ENCODE results near the gene KCTD21.
A peak's percentile ranks its signal among the peaks of the same experiment; 100 is the strongest.

KCTD21 gene

DNA sequence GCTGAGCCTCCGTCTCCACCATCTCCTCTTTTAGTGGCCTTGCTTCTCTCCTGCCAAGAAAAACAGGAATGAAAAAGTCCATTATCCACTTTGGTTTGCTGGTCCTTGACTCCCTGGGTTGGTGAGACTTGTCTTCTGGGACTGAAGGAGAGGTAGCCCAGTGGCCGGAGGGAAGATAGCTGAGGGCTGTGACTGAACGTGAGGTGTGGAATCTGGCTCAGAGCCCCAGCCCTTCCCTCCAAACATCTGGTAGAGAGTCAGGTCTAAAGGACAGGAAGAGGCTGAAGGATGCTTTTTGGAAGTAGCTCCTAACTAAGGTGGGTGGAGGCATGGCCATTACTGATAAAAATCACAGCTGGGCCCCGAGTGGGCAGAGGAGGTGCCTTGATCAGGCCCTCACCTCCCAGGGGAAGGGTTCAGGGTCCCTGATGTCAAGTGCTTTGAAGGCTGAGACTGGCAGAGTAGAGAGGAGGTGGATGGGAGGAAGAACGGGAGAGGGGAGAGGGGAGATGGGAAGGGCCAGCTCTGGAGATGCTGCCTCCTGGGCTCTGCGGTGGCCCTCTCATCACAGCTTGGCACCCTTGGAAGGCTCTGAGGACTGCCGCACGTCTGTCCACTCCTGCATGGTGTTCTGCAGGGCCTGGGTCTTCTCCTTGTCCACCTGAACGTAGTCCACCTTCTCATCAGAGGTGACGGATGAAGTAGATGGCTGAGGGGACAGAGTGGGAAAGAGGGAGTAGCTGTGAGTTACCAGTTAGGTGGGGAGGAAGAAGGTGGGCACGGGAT lies 30.5 kb upstream of the KCTD21 start:
- DNase-seq = no peak

GRCh38 chr11:78217650-78218541 lies 29.5 kb upstream of the KCTD21 start:
- DNase-seq = no peak

DNA sequence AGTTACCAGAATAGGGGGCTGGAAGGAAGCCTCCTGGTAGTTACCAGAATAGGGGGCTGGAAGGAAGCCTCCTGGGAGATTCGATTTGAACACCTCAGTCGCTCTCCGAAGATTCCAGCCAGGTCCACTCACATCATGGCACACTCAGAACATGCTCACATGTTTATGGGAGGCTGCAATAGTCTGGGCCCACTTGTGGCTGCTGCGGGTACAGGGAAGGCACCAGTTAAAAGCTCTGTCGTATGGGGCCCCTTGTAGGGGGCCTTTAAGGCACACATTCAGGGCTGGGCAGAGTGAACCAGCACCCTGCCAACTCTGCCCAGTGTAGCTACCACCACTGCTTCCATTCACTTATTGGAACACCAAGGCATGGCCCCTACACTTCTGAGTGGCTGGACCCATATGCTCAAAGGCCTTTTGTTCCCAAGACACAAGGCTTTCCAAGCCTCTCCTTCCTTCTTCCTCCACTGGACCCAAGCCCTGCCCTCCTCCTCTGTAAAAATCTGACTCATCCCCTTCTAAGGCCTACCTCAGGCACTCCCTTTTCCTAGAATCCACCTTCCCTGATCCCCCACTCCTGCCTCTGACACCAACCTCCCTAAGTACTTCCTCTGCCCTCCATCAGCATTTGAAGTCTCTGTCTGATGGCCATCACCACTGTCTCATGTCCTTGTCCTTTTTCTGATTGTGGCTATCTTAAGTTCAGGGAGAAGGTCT lies 28.3 kb upstream of the KCTD21 start:
- no peak for DNase-seq

DNA sequence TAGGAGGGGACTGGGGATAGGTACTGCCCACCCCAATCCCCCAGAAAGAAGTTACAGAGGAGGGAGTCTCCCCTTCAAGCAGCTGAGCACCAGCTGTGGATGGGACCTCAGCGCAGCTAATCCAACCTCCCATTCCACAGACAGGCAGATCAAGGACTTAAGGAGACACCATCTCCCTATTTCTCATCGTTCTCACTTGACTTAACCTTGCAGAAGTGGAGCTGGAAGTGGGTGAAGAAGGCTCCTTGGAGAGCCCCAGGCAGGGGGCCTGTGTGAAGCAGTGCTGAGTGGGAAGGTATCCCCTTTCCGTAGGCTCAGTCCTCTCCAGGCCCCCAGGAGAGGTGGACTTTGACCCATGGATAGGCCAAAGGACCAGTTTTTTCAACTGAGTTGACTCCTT lies 27.6 kb upstream of the KCTD21 start:
- DNase-seq = no peak

DNA sequence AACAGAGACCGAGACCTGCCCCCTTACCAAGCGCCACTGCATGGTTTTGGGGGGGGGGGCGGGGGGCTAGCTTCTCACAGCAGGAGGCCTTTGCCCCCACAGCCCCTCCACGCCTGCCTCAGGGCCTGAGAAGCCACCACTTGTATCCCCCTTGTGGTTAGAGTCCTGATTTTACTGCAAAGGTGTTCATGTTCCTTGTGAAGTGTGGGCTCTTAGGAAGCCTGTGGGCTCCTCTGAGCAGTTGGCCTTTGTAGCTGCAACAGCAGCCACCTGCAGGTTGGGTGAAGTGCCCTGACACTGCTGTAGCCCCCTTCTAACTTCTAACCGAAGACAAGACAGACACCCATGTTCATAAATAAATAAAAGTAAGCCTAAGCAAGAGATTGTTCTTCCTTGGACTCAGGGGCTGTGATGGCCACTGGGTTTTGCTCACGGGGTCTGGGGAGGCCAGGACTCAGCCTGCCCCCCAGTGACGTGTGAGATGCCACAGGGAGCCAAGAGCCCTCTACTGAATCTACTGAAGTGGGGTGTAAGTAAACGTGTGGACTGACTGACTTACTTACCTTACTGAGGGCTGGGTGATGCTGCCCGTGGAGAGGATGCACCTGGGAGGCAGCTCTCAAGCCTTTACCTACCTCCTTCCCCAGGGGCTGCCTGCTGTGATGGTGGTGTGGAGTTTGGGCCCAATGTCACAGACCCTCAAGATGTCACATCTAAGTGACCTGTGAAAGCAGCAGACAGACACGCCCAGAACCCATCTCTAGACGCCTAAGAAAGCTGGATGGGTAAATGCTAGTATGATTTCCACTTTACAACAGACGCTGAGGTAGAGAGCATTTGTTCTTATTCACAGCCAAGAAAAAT lies 26.1 kb upstream of the KCTD21 start:
- DNase-seq = no peak

DNA sequence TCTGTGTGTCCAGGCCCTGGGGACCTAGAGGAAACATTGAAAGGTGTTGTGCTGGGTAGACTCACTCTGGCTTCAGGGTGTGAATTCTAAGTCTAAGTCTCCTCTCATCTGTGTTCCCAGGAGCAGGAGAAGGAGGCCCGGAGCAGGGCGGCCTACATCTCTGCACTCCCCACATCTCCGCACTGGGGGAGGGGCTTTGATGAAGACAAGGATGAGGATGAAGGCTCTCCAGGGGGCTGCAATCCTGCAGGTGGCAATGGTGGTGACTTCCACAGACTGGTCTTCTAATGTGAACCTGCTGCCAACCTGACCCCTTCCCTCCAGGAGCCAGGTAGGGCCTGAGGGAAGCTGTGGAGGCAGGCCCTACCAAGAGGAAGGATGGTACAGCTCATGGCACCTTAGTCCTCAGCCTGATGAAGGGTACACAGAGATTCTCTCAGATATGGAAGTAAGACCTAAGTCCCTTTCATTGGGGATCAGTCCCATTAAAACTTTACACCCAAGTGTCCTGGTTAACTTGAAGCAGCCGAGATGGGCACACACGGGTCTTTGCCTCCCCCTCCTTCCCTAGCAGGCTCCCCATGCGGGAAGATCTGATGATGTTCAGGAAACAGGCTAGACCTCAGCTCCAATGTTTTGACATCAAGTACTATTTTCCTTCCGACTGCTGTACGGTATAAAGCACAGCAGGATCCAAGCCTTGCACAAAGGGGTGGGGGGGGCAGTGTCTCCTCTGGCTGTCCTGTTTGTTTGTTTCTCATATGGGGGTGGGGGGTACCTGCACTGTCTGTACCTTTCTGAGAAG lies 25.3 kb upstream of the KCTD21 start:
- DNase-seq = no peak

DNA sequence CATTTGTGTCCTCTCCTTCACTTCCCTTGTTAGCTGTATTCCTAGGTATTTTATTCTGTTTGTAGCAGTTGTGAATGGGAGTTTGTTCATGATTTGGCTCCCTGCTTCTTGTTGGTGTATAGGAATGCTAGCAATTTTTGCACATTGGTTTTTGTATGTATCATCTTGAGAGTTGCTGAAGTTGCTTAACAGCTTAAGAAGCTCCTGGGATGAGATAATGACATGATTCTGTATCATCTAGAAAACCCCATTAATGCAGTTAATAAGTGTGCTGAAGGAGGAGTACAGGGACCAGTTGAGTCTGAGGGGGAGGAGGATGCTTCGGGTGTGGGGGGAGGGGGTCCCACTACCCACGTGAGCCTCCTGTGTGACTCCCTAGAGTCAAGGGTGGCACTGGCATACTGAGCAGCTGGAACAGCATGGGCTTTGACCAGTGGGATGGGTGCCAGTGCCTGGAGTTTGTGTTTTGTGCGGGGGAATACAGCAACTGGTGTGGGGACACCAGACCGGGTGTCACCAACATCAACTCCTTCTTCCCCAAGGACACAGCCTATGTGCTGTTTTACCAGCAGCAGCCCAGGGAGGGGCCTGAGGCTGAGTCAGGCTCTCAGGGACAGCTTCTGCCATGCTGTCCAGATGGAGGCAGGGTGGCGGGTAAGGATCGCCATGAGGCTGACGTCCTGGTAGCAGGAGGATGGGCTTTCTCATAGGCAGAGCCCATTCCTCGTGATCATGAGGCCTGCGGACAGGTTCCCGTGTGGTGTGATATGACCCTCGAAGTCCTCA lies 24.4 kb upstream of the KCTD21 start:
- DNase-seq = no peak

- no peak for DNase-seq
These were observed 23.1 kb upstream of the KCTD21 start for GRCh38 chr11:78211565-78211964.

GRCh38 chr11:78210000-78210608 lies 21.7 kb upstream of the KCTD21 start:
- no peak for DNase-seq

DNA sequence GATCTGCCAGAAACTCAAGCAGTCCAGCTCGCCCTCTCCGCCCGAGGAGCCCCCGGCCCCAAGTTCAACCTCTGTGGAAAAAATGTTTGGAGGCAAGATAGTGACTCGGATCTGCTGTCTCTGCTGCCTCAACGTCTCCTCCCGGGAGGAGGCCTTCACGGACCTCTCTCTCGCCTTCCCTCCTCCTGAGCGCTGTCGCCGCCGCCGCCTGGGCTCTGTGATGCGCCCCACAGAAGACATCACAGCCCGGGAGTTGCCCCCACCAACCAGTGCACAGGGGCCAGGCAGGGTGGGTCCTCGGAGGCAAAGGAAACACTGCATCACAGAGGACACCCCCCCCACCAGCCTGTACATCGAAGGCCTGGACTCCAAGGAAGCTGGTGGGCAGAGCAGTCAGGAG lies 21.1 kb upstream of the KCTD21 start:
- no peak for DNase-seq

GRCh38 chr11:78208257-78209165 lies 20.1 kb upstream of the KCTD21 start:
- DNase-seq = no peak

- DNase-seq = no peak
These were observed 19.3 kb upstream of the KCTD21 start for GRCh38 chr11:78207532-78208256.

DNA sequence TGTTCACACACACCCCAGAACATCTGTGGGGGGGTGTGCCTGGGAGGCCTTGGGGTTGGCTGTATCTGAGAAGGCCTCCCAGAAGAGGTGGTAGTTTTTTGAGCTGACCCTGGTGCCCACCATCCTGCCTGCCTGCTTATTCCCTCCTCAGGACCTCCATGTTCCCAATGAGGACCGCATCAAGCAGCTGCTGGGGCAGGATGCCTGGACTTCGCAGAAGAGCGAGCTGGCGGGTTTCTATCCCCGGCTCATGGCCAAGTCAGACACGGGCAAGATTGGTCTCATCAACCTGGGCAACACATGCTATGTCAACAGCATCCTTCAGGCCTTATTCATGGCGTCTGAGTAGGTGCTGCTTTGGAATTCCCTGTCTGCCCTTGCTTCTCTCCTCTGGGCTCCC lies 17.3 kb upstream of the KCTD21 start:
- no peak for DNase-seq

- DNase-seq = no peak
These were observed 16.8 kb upstream of the KCTD21 start for GRCh38 chr11:78205256-78205655.

DNA sequence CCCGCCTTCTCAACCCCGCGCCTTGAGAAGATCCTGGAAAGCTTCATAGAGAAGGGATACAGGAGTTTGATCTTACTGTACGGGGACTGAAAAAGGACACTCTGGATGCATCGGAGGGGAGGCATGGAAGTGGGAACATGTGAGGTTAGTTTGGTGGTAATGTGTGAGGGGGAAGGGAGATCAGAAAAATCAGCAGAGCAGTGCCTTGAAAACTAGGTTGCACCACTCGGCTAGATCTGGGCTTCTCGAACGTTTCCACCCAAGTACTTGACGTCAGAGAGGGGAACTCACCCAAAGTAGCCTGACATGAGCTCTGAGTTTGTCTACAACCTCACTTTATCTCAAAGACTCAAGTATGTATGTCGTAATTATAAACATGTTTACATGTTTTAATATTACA lies 14.8 kb upstream of the KCTD21 start:
- no peak for DNase-seq

DNA sequence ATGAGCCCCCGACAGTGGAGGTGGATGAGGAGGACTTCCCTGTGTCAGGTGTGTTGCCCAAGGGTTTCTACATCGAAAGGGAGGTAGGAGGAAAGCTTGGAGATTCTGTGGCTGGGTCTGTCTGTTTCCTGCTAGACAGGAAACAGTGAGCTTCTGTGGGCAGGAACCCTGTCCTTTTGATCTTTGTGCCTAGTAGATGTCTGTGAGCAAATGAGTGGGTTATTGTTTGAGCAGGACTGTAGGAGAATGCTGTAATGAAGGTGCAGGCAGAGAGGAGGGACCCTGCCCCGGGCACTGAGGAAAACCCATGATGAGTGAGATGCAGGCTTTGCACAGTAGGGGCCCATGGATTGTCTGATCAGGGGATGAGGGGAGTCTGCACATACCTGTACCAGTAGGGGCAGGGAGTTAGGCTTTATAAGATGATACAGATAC lies 14.3 kb upstream of the KCTD21 start:
- DNase-seq = peak; percentile 18 to 30

DNA sequence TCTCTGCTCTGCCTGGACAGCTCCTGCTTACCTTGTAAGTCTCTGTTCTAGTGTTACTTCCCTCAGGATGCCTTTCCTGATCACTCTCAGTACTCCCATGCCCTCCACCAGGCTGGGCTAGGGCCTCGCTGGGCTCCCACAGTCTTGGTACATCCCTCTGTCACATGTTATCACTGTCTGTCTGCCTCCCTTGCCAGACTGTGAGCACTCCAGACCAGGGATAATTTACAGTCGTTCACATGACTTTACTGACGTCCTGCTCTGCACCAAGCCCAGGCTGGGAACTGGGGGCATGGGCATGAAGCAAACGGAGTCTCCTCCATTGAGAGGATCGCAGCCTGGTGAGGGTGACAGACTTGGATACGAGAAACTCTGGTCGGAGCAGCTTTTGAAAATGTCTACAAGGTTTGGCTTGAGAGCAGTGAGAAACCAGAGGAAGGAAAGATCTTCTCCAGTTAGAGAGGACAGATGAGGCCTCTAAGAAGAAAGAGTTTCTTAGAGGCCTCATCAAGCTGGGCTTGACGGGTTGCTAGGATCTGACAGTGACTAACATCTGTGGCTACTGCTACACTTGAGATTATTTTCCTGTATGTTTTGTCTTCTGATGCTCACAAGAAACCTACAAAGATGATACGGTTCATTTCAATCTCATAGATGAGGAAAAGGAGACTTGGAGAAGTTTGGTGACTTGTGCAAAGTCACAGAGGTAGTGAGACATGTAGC lies 12.8 kb upstream of the KCTD21 start:
- no peak for DNase-seq

DNA sequence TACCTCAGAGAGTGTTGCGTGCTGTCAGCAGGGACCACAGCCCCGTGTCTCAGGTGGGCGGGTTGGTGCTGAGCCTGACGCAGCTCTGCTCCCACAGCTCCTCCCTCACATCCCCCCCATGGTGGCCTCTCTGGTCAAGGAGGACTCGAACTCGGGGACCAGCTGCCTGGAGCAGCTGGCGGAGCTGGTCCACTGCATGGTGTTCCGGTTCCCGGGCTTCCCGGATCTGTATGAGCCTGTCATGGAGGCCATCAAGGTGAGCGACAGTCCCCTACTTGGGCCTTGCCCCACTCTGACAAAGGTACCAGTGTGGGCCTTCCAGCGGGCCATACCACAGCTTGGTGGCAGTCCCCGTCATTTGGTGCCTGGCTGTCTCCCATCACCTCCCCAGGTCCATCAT lies 12.1 kb upstream of the KCTD21 start:
- no peak for DNase-seq
